GM18907 (cell line): ENCODE results near the gene PCDH15.

Experiments
- ATAC-seq: cut with Tn5 transposase; IDR thresholded peaks from one replicate; pipeline ENCODE4 v1.9.1; 2021; ENCODE audit warnings: mild to moderate bottlenecking, moderate library complexity; ENCODE audit not compliant: unreplicated experiment

The PCDH15 gene

DNA sequence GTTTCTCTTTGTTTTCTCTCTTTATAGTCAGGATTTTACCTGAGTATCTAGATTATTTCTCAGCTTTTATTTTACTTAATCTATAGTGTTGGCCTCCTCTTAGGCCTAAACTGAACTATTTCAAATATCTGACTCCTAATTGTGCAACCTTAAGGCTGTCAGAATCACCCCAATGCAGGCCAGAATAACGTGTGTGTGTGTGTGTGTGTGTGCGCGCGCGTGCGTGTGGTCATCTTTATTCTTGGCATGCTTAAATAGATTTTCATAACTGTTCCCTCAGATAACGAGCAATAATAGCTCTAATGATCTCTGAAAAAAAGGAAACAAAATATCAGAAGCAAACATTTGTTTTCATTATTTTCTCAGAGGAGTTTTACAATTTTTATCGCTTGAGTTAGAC is 92.4 kb downstream of the PCDH15 start:
- no peak for ATAC-seq

DNA sequence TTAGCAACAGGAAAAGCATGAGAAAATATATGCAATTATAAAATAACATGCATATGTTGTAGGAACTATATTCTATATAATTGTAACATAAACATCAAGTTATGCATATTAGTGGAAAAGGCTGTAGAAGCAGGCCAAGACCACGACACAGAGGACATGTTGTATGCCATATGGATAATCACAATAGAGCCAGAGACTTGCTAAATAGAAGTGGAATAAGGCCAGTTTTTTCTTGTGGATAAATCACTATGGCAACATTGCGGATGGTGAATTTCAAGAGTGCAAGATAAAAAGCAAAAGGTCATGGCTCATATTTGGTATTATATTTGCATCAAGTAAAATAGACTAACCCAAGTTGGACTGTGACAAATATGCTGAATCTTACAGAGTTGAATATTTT is 93.0 kb downstream of the PCDH15 start:
- no peak for ATAC-seq

DNA sequence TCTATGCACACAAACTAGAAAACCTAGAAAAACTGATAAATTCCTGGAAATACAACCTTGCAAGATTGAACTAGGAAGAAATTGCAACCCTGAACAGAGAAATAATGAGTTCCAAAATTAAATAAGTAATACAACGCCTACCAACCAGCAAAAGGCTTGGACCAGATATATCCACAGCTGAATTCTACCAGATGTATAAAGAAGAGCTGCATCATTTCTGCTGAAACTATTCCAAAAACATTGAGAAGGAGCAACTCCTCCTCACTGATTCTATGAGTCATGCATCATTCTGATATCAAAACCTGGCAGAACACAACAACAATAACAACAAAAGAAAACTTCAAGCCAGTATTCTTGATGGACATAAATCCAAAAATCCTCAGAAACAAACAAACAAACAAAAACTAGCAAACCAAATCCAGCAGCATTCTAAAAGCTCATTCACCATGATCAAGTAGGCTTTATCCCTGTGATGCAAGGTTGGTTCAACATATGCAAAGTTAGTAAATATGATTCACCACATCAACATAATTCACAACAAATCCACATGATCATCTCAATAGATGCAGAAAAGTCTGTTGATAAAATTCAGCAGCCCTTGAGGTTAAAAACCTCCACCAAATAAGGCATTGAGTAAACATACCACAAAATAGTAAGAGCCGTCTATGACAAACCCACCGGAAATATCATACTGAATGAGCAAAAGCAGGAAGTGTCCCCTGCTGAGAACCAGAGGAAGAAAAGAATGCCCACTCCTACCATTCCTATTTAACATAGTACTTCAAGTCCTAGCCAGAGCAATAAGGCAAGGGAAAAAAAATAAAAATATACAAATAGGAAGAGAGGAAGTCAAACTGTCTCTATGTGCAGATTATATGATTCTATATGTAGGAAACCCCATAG is 98.2 kb downstream of the PCDH15 start:
- ATAC-seq: no peak

DNA sequence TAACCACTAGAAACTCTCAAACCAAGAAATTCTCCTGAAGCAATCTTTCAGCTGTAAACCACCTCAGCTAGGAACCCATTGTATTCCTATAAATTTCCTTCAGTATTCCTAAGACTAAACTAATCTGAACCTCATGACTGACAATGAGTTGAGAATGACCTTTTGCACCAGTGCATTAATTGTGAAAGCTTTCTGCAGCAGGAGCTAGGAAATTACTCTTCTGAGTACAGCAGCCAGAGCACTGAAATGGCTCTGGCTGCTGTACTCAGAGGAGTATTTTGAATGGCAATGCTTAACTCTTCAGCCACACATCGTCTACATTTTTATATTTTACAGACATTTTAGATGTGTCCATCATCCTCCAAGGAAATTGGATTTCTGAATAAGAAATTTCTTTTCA is 109.7 kb downstream of the PCDH15 start:
- ATAC-seq: no peak

DNA sequence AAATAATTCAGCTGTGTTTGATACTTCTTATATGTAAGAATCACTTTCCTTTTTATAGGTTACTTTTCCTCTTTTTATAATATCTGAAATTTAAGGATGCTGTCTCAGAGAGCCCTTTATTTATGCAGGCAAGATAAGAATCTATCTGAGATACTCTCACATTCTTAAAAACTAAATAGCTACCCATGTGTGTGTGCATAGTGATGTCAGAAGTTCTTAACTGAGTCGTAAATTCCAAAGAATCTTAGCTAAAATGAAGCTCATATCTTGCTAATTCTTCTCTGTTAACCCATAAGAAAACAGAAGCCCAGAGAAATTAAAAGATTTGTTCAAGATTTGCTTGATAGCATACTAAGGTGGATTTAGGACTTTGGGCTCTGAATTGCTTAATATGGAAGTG is 118.5 kb downstream of the PCDH15 start:
- no peak for ATAC-seq

DNA sequence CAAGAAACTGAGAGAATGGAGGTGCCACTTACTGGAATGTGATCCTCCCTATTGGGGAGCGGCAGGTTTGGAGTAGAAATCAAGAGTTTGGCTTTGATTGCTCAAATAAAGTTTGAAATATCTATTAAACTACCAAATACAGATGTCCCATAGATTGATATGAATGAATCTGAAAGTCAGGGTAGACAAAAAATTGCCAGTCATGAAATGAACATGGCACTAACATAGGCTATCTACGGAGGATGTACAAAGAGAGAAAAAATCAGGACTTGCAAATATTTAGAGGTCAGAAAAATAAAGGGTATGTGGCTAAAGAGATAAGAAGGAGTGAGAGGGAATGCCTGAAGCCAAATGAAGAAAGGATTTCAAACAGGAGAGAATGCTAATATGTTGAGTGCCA is 119.9 kb downstream of the PCDH15 start:
- ATAC-seq: no peak

DNA sequence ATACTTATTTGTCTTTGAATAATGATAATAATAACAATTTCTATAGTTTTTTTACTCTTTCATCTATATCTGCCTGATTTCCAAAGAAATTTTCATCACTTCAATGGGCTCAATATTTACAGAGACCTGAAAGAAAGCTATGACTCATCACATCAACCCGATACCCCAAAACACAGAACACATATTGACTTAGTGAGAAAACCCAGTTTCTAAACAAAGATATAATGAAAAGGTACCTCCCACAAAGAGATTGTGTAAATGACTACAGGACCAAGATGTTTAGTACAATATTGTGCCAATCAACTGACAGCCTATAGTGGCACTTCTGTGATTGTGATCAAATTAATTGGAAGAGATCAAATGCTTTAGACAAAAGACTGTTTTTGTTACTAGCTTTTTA is 133.9 kb downstream of the PCDH15 start:
- no peak for ATAC-seq

DNA sequence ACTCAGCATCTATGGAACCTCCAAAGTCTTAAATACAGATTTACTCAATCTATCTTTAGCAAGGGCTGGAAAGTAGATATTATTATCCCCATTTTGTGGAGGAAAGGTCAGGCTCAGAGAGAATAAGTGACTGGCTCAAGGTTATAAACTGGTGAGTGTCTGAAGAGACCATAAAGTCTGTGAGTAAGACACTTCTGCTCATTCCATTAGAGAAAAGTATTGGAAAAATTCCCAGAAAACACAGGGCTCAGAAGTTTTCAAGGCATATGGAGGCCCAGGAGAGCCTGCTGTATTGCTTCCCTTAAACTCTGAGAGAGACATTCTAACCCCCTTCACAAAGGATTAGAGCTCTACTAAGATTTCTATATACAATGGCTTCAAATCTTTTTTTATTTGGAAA is 134.8 kb downstream of the PCDH15 start:
- ATAC-seq: no peak

DNA sequence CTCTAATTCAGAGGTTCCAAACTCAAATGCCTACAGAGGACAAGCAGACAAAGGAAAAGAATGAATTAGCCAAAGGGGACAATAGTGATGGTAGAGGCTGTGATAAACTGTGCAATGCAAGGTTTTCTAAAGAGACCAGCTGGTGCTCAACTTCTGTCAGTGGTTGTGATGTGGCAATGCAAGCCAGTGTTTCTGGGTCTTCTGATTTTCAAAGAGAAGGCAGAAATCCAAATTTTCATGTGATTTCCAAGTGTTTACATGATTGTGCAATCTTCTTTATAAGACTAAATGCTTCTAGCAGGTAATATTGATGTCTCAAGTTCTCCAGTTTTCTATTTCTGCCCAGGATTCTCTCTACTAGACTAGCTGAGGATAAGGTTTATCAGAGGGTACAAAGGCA is 135.9 kb downstream of the PCDH15 start:
- ATAC-seq: no peak

DNA sequence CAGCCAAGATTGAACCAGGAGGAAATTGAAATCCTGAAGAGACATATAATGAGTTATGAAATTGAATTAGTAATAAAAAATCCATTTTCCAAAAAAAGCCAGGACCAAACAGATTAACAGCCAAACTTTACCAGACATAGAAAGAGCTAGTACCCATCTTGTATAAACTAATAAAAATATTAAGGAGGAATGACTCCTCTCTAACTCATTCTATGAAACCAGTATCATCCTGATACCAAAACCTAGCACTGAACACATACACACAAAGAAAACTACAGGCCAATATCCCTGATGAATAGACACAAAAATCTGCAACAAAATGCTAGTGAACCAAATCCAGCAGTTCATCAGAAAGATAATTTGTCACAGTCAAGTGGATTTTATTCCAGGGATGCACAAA is 140.6 kb downstream of the PCDH15 start:
- ATAC-seq: no peak

DNA sequence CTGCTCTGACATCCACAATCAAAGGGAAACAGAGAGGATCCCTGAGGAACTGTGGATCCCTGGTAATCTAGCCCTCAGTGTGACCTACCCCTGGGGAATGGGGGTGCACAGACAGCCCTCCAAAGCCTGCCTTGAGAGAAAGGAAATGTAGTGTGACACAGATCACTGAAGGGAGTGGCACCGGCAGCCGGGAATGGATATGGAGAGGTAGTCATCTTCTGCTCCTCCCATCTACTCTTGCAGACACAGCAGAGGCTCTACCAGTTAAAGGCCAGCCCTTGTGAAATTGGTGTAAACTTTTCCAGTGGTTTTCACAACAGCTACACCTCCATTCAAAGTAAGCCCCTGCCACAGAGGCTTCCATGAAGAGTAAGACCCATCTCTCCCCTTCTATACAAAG is 144.4 kb downstream of the PCDH15 start:
- ATAC-seq: no peak

DNA sequence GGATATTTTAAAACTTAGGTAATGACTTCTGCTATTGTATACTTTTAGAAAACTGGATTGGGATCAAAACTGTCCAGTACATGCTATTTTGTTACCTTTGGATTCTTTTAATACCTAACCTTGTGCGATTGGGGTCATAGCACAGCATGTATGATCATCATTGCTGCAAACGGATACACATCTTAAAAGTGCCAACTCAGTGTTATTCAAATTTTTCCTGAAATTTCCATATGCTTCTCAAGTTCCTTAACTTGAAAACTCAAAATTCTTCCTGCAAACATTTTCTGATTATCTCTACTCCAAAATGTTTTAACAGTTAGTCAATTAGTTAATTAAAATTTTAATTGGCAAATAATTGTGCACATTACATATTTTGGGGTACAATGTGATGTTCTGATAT is 147.5 kb downstream of the PCDH15 start:
- no peak for ATAC-seq

DNA sequence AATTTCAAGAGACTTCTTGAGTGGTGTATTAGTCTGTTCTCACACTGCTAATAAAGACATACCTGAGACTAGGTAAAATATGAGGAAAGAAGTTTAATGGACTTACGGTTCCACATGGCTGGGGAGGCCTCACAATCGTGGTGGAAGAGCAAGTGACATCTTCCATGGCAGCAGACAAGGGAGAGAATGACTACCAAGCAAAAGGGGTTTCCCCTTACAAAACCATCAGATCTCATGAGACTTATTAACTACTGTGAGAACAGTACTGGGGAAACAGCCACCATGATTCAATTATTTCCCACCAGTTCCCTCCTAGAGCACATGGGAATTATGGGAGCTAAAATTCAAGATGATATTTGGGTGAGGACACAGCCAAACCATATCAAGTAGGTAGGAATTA is 150.5 kb downstream of the PCDH15 start:
- ATAC-seq: no peak

DNA sequence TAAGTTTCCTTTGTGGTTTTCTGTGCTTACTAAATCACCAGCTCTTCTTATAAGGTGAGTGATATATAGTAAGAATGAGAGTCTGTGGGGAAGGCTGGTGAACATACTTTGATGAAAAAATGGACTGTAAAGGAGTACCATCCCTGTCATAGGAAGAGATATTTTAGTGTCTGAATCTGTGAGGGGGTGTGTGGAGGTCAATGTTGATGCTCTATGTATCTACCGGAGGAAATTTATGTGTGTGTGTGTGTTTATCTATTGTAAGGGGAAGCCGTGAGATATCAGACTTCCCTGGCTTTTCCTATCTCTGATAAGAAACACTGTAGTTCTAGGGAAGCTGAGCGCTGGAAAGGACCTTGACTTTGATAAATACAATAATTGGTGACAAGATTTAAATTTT is 179.0 kb downstream of the PCDH15 start:
- no peak for ATAC-seq

DNA sequence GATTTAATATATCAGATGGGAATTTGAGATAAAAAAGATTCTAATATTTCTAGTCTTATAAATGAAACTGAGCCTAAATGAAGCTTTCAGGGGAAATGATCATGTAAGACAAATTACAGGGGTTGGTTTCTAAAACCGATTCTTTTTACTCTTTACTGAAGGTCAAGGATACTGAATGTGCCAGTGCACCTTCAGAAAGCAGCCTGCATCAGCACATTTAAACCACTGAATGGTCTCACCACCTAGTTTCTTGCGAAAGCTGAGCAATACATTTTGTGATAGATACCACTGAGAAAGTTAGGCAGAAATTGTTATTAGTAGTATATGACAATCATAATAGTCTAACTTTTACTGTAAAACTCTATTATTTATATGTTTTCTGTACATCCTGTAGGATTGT is 180.7 kb downstream of the PCDH15 start:
- no peak for ATAC-seq

DNA sequence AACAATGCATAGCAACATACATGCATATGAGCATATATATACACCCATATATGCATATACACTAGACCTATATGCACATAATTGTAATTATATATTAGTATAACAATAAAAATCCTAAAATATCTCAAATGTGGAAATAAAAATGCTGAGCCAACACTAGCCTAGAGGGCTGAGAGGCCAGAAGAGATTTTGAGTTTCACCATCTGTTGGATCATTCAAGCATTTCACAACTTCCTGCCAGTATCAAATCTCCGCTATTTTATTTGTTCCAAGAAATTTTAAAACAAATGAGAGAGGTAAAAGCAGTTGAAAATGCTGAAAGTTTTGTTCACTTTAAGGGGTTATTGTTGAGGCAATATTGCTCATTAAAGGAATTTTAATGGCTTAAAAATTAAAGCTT is 187.0 kb downstream of the PCDH15 start:
- ATAC-seq: no peak

DNA sequence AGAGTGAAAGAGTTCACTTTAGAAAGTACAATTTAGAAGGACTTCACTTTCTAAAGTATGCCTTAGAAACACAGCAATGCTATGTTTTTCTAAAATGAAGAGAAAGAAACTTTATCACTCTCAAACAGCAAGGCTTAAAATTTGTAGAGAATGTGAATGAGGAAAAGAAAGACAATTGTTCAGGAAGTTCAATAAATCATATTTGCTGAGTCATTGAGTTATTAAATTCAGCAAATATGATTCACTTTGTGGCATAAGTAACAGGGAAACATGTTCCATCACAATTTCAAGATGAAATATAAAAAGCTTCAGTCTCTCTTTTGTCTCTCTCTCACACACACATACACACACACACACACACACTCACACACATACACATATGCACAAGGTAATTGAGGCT is 187.9 kb downstream of the PCDH15 start:
- ATAC-seq: no peak

DNA sequence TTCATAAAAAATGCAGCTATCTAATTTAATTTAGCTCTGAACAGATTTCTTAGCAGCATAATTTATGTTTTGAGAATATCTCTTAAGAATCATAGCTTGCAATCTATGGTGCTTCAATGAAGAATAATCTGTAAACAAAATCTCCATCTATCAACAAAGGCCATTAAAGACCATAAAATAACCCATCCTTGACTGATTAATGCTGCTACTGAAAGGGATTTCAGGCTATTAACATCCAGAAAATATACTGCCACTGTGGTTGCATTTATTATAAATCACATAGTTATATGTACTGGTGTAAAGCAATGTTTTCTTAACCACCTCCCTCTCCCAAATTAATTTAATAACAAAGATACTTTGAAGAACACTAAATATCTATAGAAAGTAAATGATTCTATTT is 191.6 kb downstream of the PCDH15 start:
- ATAC-seq: no peak

DNA sequence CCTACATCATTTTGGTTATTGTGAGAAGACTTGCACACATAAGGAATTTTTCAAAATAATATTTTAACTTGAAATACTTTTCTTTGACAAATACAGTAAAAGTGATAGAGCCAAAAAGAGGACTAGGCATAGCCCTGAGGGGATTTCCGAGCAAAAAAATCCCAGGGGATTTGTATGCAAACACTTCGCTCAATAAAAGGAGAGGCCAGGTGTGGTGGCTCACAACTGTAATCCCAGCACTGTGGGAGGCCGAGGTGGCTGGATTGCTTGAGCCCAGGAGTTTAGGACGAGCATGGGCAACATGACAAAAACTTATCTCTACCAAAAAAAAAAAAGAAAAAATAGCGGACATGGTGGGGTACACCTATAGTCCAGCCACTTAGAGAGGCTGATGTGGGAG is 193.0 kb downstream of the PCDH15 start:
- no peak for ATAC-seq

DNA sequence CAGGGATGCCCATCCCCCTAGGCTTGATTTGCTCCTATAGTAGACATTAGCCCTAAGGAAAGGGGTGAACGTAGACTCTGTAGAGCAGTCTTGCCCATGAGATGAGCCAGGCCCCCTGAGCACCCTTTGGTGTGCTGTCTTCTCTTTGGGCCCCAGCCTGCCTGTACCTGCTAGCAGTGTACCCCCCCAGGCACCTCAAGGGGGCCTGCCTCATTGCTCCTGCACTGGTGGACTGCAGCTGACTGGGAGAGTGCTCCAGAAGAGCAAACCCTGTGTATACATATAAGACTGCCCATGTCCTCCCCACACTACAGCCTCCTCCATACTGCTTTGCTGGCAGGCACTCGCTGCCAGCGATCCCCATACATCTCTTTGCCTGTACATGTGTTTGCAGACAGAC is 206.7 kb downstream of the PCDH15 start:
- ATAC-seq: no peak

DNA sequence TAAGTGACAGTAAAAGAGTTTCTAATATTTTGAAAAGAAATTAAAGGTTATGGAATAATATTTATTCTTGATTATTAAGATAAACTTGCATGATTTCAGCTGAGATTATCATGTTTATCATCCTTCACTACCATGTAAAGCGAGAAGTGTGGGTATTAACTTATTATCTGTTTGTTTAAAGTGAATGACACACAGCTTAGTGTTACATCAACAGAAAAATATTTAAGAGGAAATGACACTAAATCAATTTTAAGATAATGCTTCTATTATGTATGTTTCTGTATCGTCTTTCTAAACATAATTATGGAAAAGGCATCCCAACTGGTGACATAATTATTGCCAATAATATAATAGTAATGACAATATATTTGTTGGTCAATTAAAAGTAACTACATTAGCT is 213.1 kb downstream of the PCDH15 start:
- no peak for ATAC-seq

DNA sequence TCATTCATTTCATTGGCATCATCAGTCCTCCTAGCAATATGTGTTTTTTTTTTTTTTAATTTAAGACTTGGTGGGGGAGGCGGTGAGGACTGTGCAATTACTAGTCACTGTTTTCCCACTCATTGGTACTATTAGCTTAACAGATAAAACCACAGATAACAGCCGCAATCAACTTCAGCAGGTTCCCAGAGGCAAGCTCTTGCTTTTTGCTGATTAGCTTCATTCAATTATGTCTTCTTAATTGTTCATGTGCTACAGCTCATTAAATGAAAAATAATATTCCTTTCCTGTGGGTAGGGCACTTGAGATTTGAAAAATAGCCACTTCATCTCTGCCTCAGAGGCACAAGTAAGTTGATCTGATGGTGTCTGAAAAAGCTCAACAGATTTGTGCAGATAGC is 215.5 kb downstream of the PCDH15 start:
- no peak for ATAC-seq

DNA sequence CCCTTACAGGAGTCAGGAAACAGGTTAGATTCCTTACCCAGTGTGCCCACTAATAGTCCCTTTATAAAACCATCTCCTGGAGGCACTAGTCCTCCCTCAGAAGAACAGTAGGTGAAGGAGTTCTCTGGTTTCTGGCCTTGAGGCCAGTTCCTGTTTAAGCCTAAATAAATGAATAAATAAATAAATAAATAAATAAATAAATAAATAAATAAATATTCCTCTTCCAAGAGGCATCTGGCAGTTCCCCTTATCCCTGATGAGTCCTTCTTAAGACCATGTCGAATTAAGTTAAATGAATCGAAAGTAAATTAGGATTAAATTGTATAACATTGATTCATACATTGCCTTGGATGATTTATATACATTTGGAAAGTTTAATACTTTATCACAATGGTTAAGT is 223.3 kb downstream of the PCDH15 start:
- ATAC-seq: no peak
